Measurements from ENCODE around the gene C2CD2.

C2CD2 gene

DNA sequence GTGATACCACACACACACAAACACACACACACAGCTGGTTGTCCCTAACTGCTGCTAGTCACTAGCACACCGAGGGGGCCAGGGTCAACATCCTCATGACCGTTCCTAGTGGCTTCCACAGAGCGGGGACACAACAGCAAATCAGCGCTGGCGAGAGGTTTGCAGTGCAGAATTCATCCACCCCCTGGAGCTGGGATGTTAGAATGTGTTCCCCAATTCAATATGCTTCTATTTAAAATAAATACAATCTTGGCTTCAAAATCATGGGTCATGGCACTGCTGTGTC is 16.2 kb upstream of the C2CD2 start:
- no peak overlapping the region for H3K4me3 ChIP-seq (ENCODE audit: low read depth, low read length)
- TF ChIP-seq, protein P1, sequence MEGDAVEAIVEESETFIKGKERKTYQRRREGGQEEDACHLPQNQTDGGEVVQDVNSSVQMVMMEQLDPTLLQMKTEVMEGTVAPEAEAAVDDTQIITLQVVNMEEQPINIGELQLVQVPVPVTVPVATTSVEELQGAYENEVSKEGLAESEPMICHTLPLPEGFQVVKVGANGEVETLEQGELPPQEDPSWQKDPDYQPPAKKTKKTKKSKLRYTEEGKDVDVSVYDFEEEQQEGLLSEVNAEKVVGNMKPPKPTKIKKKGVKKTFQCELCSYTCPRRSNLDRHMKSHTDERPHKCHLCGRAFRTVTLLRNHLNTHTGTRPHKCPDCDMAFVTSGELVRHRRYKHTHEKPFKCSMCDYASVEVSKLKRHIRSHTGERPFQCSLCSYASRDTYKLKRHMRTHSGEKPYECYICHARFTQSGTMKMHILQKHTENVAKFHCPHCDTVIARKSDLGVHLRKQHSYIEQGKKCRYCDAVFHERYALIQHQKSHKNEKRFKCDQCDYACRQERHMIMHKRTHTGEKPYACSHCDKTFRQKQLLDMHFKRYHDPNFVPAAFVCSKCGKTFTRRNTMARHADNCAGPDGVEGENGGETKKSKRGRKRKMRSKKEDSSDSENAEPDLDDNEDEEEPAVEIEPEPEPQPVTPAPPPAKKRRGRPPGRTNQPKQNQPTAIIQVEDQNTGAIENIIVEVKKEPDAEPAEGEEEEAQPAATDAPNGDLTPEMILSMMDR (conservative IDR thresholded peaks at IDR 0.05; ENCODE audit: low read depth, low read length), result no peak
- no peak for DNase-seq (ENCODE audit: low read depth)

DNA sequence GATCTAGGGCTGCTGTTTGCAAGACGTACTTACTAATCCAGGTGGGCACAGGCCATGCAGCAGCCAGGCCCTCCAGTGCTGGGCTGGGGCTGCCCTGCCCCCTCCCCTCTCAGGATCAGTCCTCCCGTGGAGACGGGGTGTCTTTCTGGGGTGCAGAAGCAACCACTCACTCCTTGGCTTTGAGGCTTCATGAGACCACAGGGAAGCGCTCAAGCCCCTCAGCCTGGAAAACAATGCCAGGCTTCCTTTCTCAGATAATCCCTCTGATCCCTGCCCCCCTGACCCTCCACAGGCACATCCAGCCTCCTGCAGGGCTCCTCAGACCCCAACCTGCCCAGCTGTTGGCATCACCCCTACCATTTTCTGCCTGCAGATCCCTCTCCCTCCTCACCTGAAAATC is 13.9 kb upstream of the C2CD2 start:
- no peak for DNase-seq (ENCODE audit: low read depth)
- H3K4me3 ChIP-seq (ENCODE audit: low read depth, low read length), result no peak overlapping the region
- TF ChIP-seq, protein P1 (conservative IDR thresholded peaks at IDR 0.05; ENCODE audit: low read depth, low read length), result no peak

DNA sequence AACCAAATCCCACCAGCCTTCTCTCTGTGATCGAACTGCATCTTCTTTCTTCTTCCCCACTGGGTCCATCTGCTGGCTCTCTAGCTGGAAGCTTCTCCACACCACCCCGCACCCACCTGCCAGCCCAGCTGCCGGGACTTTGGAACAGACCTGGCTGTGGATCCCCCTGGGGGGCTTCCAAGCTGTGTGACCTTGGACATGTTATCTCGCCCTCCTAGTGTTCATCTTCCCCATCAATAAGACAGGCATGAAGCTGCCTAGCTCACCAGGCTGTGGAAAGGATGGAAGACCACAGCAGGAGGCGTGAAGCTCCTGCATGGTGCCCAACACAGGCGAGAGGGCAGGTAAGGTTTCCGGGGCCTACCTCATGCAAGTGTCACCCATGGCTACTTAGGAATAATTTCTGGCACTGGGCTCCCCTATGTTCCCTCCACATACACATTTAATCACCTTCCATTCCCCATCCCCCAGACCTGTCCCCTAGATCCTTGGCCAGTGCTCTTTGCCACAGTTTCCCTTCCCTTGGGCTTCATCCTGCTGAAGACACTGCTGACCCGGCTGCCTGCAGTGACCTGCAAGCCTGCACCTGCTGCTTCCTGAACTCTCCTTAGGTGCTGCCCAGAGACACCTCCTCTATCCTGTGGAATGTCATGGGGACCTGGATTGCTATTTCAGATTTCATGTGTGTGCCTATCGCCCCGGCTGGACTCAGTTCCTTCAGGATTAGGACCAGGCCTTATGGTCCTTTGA is 13.2 kb upstream of the C2CD2 start:
- TF ChIP-seq, protein P1 (conservative IDR thresholded peaks at IDR 0.05; ENCODE audit: low read depth, low read length), result no peak

DNA sequence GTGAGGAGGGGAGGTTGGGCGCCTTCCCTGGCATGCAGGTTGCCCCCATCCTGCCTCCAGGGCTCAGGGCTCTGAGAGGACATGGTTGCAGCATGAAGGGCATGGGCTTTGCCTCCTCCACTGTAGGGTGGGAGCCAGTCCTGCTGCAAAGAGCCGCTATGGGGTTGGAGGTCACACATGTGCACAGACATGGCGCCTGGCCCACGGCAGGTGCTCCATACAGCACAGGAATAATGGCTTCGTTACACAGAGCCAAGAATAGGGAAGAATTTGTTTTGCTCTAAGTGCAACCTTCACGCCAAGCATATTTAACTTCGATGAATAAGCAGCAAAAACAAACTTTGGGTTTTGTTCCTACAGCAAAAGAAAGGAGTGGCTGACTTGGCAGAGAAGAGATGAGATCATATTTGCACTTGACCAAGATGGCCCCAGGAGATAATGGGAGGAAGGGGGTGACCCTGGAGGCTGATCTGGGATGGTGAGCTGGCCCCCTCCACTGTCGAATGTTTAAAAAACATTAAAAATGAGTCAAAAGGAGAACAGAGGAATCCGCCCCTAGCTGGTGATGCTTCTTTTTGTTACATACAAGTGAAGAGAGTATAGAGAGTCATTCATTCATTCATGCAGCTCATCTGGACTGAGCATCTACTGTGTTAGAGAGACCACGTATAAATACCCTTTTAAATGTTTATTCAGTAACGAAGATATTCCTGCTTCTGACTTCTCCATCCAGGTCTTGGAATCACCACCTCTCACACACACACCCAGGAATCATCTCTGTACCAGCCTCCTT is 12.4 kb upstream of the C2CD2 start:
- no peak for DNase-seq (ENCODE audit: low read depth)
- no peak overlapping the region for H3K4me3 ChIP-seq (ENCODE audit: low read depth, low read length)
- TF ChIP-seq, protein P1 (conservative IDR thresholded peaks at IDR 0.05; ENCODE audit: low read depth, low read length), result no peak

More for the DNA sequence above, 13.2 kb upstream of the C2CD2 start:
- no peak overlapping the region for H3K4me3 ChIP-seq (ENCODE audit: low read depth, low read length)
- no peak for DNase-seq (ENCODE audit: low read depth)

DNA sequence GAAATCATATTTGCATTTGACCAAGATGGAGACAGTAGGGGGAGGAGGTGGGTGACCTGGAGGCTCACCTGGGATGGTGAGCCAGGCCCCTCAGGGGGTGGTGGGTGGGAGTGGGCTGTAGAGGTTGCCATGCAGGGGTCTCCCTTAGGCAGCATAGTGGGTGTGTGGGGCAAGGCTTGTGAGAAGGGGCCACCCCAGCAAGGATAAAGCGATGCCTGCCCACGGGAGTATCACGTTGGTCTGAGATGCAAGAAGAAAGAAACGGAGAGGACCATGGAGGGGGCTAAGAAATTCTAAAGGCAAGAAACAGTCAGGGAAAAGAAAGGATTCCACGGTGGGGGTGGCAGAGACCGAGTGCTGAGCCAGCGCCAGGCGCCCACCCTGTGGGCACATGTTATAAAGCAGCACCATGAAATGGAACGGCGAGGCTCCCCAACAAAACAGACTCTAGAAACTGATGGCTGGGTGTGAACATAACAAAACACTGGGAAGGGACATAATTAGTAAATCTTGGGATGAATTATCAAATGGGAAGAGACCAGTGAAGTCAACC is 11.7 kb upstream of the C2CD2 start:
- no peak overlapping the region for H3K4me3 ChIP-seq (ENCODE audit: low read depth, low read length)
- TF ChIP-seq, protein P1 (conservative IDR thresholded peaks at IDR 0.05; ENCODE audit: low read depth, low read length), result no peak
- DNase-seq (ENCODE audit: low read depth), result no peak

DNA sequence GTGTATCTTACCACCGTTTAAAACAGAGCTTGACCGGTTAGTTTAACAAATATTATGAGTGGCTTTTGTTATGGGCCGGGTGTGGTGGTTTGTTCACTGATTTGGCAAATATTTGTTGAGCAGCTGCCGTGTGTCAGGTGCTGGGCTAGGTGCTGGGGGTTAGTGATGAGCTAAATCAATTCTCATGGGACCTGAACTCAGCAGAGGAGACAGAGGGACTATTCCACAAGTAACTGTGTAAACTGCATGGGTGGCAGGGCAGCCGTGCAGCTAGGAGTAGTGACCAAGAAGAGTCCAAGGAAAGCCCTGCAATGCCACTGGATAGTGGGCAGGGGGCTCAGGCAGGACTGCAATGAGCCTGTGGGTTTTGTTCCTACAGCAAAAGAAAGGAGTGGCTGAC is 11.2 kb upstream of the C2CD2 start:
- no peak for DNase-seq (ENCODE audit: low read depth)
- no peak overlapping the region for H3K4me3 ChIP-seq (ENCODE audit: low read depth, low read length)
- TF ChIP-seq, protein P1 (conservative IDR thresholded peaks at IDR 0.05; ENCODE audit: low read depth, low read length), result no peak

All from choroid plexus epithelial cell (primary cell).